Mesodermal cell (in vitro differentiated cells): ENCODE results near the gene ATP8B2.
"Not testable (repeated sequence)": the region's sequence is repeated elsewhere in the genome, so short reads cannot be mapped to it uniquely, and the experiment has no call there.

Experiments used
- H3K27ac ChIP-seq: 2 replicates; pipeline ENCODE4 v1.7.0; 2013; ENCODE audit warnings: mild to moderate bottlenecking, low read depth, low read length, moderate library complexity; ENCODE audit not compliant: severe bottlenecking
- H3K36me3 ChIP-seq: 2 replicates; pipeline ENCODE4 v1.7.1; 2013; ENCODE audit warnings: mild to moderate bottlenecking, low read length, moderate library complexity; ENCODE audit not compliant: control insufficient read depth, insufficient read depth
- H3K4me1 ChIP-seq: one replicate; pipeline ENCODE4 v1.7.1; 2013; ENCODE audit warnings: mild to moderate bottlenecking, low read length; ENCODE audit not compliant: insufficient read depth, control insufficient read depth, poor library complexity, severe bottlenecking
- H3K4me3 ChIP-seq: 2 replicates; pipeline ENCODE4 v1.7.0; 2013; ENCODE audit warnings: low read length, control low read depth, mild to moderate bottlenecking; ENCODE audit not compliant: insufficient read depth, poor library complexity, severe bottlenecking; ENCODE audit errors: extremely low read depth
- H3K9me3 ChIP-seq: 2 replicates; pipeline ENCODE4 v1.7.1; 2013; ENCODE audit warnings: mild to moderate bottlenecking, low read length, moderate library complexity; ENCODE audit not compliant: control insufficient read depth
- WGBS, 2 experiments: methylation state at CpG; one replicate each; pipeline ENCODE4 v1.1.5; 2013; ENCODE audit warnings: missing lambda C conversion rate in 2 of 2; ENCODE audit not compliant: insufficient coverage in 2 of 2; 5-methylcytosine and 5-hydroxymethylcytosine counted together

Gene ATP8B2

DNA sequence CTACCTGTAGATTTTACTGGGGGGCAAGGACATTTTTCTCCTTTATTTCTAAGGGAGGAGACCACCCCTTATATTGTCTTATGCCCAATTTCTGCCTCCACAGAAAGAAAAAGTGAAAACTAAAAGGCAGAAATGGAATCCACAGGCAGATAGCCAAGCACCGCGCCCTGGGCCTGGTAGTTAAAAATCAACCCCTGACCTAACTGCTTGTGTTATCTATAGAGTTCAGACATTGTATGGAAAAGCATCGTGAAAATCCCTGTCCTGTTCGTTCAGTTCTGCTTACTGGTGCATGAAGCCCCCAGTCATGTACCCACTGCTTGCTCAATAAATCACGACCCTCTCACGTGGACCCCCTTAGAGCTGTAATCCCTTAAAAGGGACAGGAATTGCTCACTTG lies 46.1 kb downstream of the ATP8B2 start:
- Histone ChIP-seq H3K36me3 (no peaks in the 10 kb centered on the region), H3K4me3 (no peak overlapping the region), H3K4me1 (no peaks in the 10 kb centered on the region), H3K9me3 (no peaks in the 10 kb centered on the region), H3K27ac (no peak overlapping the region)
- 84 to 97% methylated on average over 6 of the region's 6 CpGs for WGBS, 2 experiments

DNA sequence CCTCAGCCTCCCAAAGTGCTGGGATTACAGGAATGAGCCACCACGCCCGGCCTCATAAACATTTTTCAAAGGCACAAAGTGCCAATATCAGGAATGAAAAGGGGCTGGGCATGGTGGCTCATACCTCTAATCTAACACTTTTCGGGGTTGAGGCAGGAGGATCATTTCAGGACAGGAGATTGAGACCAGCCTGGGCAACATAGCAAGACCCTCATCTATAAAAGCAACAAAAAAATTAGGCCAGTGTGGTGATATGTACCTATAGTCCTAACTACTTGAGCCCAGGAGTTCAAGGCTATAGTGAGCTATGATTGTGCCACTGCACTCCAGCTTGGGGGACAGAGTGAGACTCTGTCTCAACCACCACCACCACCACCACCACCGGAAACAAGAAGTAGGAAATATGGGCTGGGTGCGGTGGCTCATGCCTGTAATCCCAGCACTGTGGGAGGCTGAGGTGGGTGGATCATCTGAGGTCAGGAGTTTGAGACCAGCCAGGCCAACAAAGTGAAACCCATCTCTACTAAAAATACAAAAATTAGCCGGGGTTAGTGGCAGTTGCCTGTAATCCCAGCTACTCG lies 48.5 kb downstream of the ATP8B2 start:
- not testable (repeated sequence) for H3K4me1 ChIP-seq, H3K4me3 ChIP-seq, H3K9me3 ChIP-seq, H3K36me3 ChIP-seq, H3K27ac ChIP-seq
- 96 to 100% methylated on average over 3 to 5 of the region's 7 CpGs for WGBS, 2 experiments

DNA sequence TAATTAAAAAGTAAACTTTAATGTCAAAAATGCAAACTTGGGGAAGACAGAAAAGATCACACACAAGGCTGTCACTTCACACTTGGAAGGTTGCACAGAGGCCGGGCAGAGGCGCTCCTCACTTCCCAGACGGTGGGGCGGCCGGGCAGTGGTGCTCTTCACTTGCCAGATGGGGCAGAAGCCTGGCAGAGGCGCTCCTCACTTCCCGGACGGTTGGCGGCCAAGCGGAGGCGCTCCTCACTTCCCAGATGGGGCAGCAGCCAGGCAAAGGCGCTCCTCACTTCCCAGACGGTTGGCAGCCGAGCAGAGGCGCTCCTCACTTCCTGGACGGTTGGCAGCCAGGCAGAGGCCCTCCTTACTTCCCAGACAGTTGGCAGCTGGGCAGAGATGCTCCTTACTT lies 54.0 kb downstream of the ATP8B2 start:
- no peak overlapping the region for H3K4me3 ChIP-seq
- no peak overlapping the region for H3K27ac ChIP-seq
- H3K36me3 ChIP-seq, result no peaks in the 10 kb centered on the region
- no peaks in the 10 kb centered on the region for H3K4me1 ChIP-seq
- 86 to 87% methylated on average over 16 of the region's 16 CpGs for WGBS, 2 experiments
- H3K9me3 ChIP-seq, result no peaks in the 10 kb centered on the region

DNA sequence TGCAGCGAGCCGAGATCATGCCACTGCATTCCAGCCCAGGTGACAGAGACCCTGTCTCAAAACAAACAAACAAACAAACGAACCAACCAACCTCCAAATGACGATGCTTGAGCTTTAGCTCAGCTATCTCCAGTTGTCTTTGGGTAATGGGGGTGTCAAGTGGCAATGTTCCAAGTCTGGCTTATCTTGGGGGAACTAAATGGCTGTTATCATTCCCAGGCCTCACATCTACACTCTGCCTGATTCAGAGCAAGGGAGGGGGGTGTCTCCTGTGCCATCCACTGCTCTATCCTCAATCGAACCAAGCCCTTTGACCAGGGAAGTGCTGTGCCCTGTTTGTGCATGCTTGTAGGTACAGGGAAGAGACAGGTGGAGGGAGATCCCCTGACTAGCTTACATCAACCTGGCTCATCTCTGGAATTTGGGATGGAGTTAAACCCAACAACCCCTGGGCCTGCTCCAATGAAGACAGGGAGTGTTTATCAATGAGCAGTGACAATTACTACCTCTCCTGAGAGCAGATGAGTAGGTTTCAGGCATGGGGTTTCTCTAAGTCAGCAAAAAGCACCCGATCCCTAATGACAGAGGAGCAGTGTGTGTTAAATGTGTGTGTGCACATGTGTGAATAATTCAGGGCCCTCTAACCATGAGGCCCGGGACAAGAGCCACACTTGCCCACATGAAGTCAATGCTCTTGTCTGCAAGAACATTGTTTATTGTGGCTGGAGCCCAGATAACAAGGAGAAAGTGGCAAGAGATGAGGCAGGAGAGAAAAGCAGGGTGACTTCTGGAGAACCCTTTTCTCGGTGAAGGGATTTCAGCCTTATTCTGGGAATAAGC lies 59.5 kb downstream of the ATP8B2 start:
- Histone ChIP-seq H3K4me3 (no peak overlapping the region), H3K9me3 (no peaks in the 10 kb centered on the region), H3K36me3 (no peaks in the 10 kb centered on the region), H3K27ac (no peak overlapping the region), H3K4me1 (no peaks in the 10 kb centered on the region)
- WGBS, 2 experiments, result 85 to 87% methylated on average over 3 to 4 of the region's 8 CpGs

GRCh38 chr1:154386643-154387352 lies 61.5 kb downstream of the ATP8B2 start:
- Histone ChIP-seq H3K27ac (no peak overlapping the region), H3K4me1 (no peaks in the 10 kb centered on the region), H3K9me3 (no peaks in the 10 kb centered on the region), H3K4me3 (no peak overlapping the region), H3K36me3 (no peaks in the 10 kb centered on the region)
- WGBS, 2 experiments, result 93 to 98% methylated on average over 8 to 9 of the region's 11 CpGs

DNA sequence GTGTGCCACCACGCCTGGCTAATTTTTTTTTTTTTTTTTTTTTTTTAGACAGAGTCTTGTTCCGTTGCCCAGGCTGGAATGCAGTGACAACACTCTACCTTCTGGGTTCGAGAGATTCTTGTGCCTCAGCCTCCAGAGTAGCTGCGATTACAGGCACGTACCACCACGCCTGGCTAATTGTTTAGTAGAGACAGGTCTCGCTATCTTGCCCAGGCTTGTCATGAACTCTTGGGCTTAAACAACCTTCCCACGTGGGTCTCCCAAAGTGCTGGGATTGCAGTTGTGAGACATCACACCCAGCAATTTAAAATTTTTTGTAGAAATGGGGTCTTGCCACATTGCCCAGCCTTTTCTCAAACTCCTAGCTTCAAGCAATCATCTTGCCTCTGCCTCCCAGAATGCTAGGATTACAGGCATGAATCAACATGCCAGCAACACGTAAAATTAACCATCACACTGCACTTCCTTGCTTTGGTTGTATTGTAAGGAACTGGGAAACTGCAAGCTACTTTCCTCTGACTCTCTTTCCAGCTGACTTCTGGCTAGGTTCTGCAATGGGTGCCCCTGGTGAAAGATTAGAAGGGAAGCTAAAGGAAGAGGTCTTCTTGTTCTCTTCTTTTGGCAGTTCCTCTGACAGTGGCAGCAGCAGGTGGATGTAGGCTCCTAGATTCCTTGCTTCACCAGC lies 65.9 kb downstream of the ATP8B2 start:
- Histone ChIP-seq H3K4me1 (no peaks in the 10 kb centered on the region), H3K4me3 (no peak overlapping the region), H3K36me3 (no peaks in the 10 kb centered on the region), H3K27ac (no peak overlapping the region), H3K9me3 (peaks cover 3% of the 10 kb centered on the region)
- 83 to 87% methylated on average over 6 of the region's 9 CpGs for WGBS, 2 experiments

- H3K4me1 ChIP-seq, result no peaks in the 10 kb centered on the region
- no peaks in the 10 kb centered on the region for H3K36me3 ChIP-seq
- no peak overlapping the region for H3K27ac ChIP-seq
- 97 to 100% methylated on average over 1 to 3 of the region's 4 CpGs for WGBS, 2 experiments
- no peak overlapping the region for H3K4me3 ChIP-seq
- H3K9me3 ChIP-seq, result peaks cover 3% of the 10 kb centered on the region
Measured at GRCh38 chr1:154398141-154398540, 72.8 kb downstream of the ATP8B2 start.

- H3K36me3 ChIP-seq, result no peaks in the 10 kb centered on the region
- H3K4me1 ChIP-seq, result no peaks in the 10 kb centered on the region
- no peak overlapping the region for H3K27ac ChIP-seq
- no peak overlapping the region for H3K4me3 ChIP-seq
- 89 to 100% methylated on average over 2 of the region's 4 CpGs for WGBS, 2 experiments
- peaks cover 3% of the 10 kb centered on the region for H3K9me3 ChIP-seq
Measured at GRCh38 chr1:154398678-154399077, 73.4 kb downstream of the ATP8B2 start.

DNA sequence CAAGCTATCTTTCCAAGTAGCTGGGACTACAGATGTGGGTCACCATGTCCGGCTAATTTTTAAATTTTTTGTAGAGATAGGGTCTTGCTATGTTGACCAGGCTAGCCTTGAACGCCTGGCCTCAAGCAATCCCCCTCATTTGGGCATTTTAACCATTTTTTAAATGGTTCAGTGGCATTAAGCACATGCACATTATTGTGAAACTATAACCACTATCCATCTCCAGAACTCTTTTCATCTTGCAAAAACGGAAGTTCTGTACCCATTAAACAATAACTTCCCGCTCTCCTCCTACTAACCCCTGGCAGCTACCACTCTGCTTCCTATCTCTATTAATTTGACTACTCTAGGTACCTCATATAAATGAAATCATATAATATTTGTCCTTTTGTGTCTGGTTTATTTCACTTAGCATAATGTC lies 75.1 kb downstream of the ATP8B2 start:
- WGBS, 2 experiments, result 77 to 96% methylated on average over 3 of the region's 4 CpGs
- H3K4me1 ChIP-seq, result no peaks in the 10 kb centered on the region
- no peak overlapping the region for H3K27ac ChIP-seq
- H3K36me3 ChIP-seq, result no peaks in the 10 kb centered on the region
- no peaks in the 10 kb centered on the region for H3K9me3 ChIP-seq
- H3K4me3 ChIP-seq, result no peak overlapping the region
